Measurements from ENCODE around the gene DUSP10. TPM values are rescaled to one million over a fixed set of nuclear protein-coding genes. Genes with fewer than 3 reads are reported as not detected.

The DUSP10 gene
- total RNA-seq, 1 donor from 2014 or later, result 19.6 TPM

DNA sequence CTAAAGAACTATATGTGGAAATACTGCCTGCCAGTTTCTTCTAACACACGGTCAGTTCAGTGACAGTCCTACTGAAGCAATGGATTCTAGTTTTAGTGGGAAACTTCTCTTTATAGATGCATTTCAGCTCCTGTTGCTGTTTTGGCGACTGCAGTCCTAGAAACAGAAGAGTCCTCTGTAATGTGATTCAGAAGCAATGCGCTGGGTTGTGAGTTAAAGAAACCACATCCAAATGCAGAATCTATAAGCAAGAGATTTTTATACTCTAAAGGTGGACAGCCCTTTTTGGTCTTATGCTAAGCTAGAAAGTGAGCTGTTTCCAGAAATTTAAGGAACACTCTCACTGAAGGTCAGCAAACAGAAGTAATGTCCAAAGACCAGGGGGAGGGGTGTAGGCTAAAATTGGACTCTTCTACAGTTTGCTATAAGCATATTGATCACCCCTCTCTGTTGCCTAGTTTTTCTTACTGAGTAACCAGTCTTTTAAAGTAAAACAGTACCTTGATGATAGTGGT, 30.8 kb downstream of the DUSP10 start:
- no peak for DNase-seq (ENCODE audit: extremely low spot score, unreplicated experiment)
- Mint-ChIP-seq H3K9me3 (no peaks in the 10 kb centered on the region), H3K4me3 (no peak overlapping the region), H3K27me3 (no peaks in the 10 kb centered on the region), H3K4me1 (ENCODE audit: unreplicated experiment) (peaks cover 40% of the 10 kb centered on the region), H3K27ac (peak overlapping the region; percentile 27), H3K36me3 (peaks cover 3% of the 10 kb centered on the region)
- TF ChIP-seq, protein P1, sequence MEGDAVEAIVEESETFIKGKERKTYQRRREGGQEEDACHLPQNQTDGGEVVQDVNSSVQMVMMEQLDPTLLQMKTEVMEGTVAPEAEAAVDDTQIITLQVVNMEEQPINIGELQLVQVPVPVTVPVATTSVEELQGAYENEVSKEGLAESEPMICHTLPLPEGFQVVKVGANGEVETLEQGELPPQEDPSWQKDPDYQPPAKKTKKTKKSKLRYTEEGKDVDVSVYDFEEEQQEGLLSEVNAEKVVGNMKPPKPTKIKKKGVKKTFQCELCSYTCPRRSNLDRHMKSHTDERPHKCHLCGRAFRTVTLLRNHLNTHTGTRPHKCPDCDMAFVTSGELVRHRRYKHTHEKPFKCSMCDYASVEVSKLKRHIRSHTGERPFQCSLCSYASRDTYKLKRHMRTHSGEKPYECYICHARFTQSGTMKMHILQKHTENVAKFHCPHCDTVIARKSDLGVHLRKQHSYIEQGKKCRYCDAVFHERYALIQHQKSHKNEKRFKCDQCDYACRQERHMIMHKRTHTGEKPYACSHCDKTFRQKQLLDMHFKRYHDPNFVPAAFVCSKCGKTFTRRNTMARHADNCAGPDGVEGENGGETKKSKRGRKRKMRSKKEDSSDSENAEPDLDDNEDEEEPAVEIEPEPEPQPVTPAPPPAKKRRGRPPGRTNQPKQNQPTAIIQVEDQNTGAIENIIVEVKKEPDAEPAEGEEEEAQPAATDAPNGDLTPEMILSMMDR (conservative IDR thresholded peaks at IDR 0.05), result no peak

DNA sequence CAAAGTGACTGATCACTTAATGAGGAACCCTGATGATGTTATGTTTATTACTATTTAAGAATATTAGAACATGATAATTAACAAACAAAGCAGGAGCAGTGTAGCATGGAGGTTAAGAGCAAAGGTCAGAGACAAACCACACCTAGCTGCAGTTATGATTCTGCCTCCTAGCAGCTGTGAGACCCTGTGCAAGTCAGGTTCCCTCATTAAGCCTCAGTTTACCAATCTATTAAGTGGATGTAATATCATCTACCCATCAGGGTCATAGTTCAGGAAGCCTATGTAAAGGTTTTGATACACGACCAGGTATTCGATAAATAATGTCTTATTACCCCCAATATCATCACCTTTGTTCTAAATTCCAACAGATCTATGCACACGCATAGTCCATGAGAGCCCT, 32.0 kb downstream of the DUSP10 start:
- Mint-ChIP-seq H3K27ac (peak overlapping the region; percentile 57), H3K4me3 (no peak overlapping the region), H3K4me1 (ENCODE audit: unreplicated experiment) (peaks cover 28% of the 10 kb centered on the region), H3K27me3 (no peaks in the 10 kb centered on the region), H3K9me3 (no peaks in the 10 kb centered on the region), H3K36me3 (peaks cover 9% of the 10 kb centered on the region)
- no peak for DNase-seq (ENCODE audit: extremely low spot score, unreplicated experiment)
- TF ChIP-seq, protein P1 (conservative IDR thresholded peaks at IDR 0.05), result no peak

- Mint-ChIP-seq H3K4me1 (ENCODE audit: unreplicated experiment) (peaks cover 21% of the 10 kb centered on the region), H3K36me3 (peaks cover 9% of the 10 kb centered on the region), H3K4me3 (no peak overlapping the region), H3K27ac (peak overlapping the region; percentile 57), H3K9me3 (no peaks in the 10 kb centered on the region), H3K27me3 (no peaks in the 10 kb centered on the region)
- TF ChIP-seq, protein P1 (conservative IDR thresholded peaks at IDR 0.05), result no peak
- DNase-seq (ENCODE audit: extremely low spot score, unreplicated experiment), result no peak
Observed at GRCh38 chr1:221708987-221709386, 32.9 kb downstream of the DUSP10 start.

- Mint-ChIP-seq H3K9me3 (no peaks in the 10 kb centered on the region), H3K27me3 (no peaks in the 10 kb centered on the region), H3K4me3 (no peak overlapping the region), H3K36me3 (peaks cover 9% of the 10 kb centered on the region), H3K4me1 (ENCODE audit: unreplicated experiment) (peaks cover 19% of the 10 kb centered on the region), H3K27ac (peak overlapping the region; percentile 16)
- TF ChIP-seq, protein P1 (conservative IDR thresholded peaks at IDR 0.05), result no peak
- DNase-seq (ENCODE audit: extremely low spot score, unreplicated experiment), result no peak
Observed at GRCh38 chr1:221708076-221708571, 33.8 kb downstream of the DUSP10 start.

- Mint-ChIP-seq H3K36me3 (peaks cover 10% of the 10 kb centered on the region), H3K9me3 (no peaks in the 10 kb centered on the region), H3K4me1 (ENCODE audit: unreplicated experiment) (peaks cover 15% of the 10 kb centered on the region), H3K27me3 (no peaks in the 10 kb centered on the region), H3K27ac (no peak overlapping the region), H3K4me3 (no peak overlapping the region)
- no peak for DNase-seq (ENCODE audit: extremely low spot score, unreplicated experiment)
- TF ChIP-seq, protein P1 (conservative IDR thresholded peaks at IDR 0.05), result no peak
Observed at GRCh38 chr1:221706876-221707582, 34.9 kb downstream of the DUSP10 start.

Measured in type B pancreatic cell (in vitro differentiated cells).